HL-60 (cell line): Measurements from ENCODE around the gene SPRYD3.

ENCODE experiments used
- DNase-seq, 2 experiments: peaks; one replicate each; pipeline ENCODE4 v3.0.0-alpha.2; 2010 to 2020; ENCODE audit warnings: low read depth in 1 of 2, low spot score in 1 of 2
- H3K27ac ChIP-seq: fragments of 250-450 bp; sonication (Bioruptor Pico); replicated peaks from 2 replicates; pipeline ENCODE4 v1.5.1; 2020; ENCODE audit warnings: mild to moderate bottlenecking, moderate library complexity
- H3K27me3 ChIP-seq: fragments of 250-450 bp; sonication (Bioruptor Pico); 2 replicates; pipeline ENCODE4 v1.5.1; 2021; ENCODE audit warnings: mild to moderate bottlenecking, moderate library complexity; ENCODE audit not compliant: insufficient read depth, poor library complexity, severe bottlenecking
- H3K4me3 ChIP-seq: replicated peaks from 2 replicates; pipeline ENCODE4 v1.5.1; 2011; ENCODE audit warnings: mild to moderate bottlenecking, control low read depth, low read length; ENCODE audit not compliant: insufficient read depth
- CTCF ChIP-seq: IDR thresholded peaks from one replicate; pipeline ENCODE4 v1.5.1; 2011; ENCODE audit warnings: low read length, control low read depth, inconsistent platforms; ENCODE audit not compliant: insufficient read depth
- GABPA ChIP-seq: IDR thresholded peaks from 2 replicates; pipeline ENCODE4 v1.6.1; 2012; ENCODE audit warnings: low read depth
- POLR2AphosphoS5 ChIP-seq: IDR thresholded peaks from 2 replicates; pipeline ENCODE4 v1.6.1; 2012; ENCODE audit warnings: low read depth
- REST ChIP-seq: IDR thresholded peaks from 2 replicates; pipeline ENCODE4 v1.6.1; 2012; ENCODE audit warnings: low read depth; ENCODE audit not compliant: insufficient replicate concordance
- SPI1 ChIP-seq: IDR thresholded peaks from 2 replicates; pipeline ENCODE4 v1.6.1; 2012; ENCODE audit warnings: low read depth, mild to moderate bottlenecking, borderline replicate concordance

SPRYD3 gene

GRCh38 chr12:53056901-53057300 is 22.3 kb downstream of the SPRYD3 start:
- H3K27ac ChIP-seq: no peak overlapping the region
- H3K4me3 ChIP-seq: no peak overlapping the region
- H3K27me3 ChIP-seq: peaks cover 11% of the 10 kb centered on the region
- TF ChIP-seq REST (no peak), SPI1 (no peak), POLR2AphosphoS5 (no peak), CTCF (no peak), GABPA (no peak)
- DNase-seq: no peak

GRCh38 chr12:53056296-53056695 is 22.9 kb downstream of the SPRYD3 start:
- H3K27me3 ChIP-seq: peaks cover 11% of the 10 kb centered on the region
- H3K4me3 ChIP-seq: no peak overlapping the region
- TF ChIP-seq CTCF (no peak), POLR2AphosphoS5 (no peak), SPI1 (no peak), GABPA (no peak), REST (no peak)
- no peak overlapping the region for H3K27ac ChIP-seq
- no peak for DNase-seq

- DNase-seq: no peak
- Histone ChIP-seq H3K27me3 (peaks cover 7% of the 10 kb centered on the region), H3K4me3 (no peak overlapping the region), H3K27ac (no peak overlapping the region)
- TF ChIP-seq GABPA (no peak), CTCF (no peak), POLR2AphosphoS5 (no peak), SPI1 (no peak), REST (no peak)
Observed at GRCh38 chr12:53055471-53056266, 23.5 kb downstream of the SPRYD3 start.
